NK-92 treated with Interleukin-12 subunit alpha and Interleukin-12 subunit beta, amount 100 ng/mL, for 24 hours (cell line): Measurements from ENCODE around the gene SPAG17.

Source experiments
- DNase-seq: peaks from one replicate; lab custom pipeline; 2025; lab: John Stamatoyannopoulos, UW

Gene SPAG17

DNA sequence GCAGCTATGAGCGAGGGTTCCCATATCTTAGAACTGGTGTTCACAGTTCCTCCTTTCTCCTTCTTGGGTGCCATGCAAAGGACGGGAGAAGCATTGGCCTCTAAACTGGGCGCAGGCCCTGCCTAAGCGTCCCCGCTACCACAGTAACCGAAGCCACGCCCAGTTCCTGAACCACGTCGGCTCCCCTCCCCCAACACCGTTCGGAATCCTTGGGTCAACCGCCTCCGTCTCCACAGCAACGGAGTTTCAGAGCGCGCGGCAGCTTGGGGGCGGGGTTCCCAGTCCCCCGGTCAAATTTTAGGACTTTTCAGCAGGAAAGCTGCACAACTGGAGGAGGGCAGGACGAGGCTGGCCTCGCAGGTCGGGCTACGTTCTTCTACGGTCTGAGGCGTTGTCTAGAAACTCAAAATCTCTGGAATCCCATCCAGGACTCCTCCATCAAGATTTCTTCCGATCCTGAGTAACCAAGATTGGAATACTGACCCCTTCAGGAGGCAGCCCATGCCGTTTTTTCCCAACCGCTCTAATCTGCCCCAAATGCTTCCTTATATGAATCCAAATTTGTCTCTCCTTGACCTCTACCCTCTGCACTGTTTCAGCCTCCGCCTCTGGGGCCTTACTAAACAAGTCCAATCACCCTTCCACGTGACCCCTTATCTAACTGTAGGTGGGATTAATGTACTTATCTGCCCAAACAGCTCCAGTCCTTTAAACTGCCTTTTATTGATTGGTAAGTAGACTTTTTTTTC, at the start of gene SPAG17:
TSS of gene SPAG17 (minus strand) at position 145 of the 749 bp plus-strand sequence. CDS start at position 74, 71 bp downstream.
- DNase-seq: no peak

DNA sequence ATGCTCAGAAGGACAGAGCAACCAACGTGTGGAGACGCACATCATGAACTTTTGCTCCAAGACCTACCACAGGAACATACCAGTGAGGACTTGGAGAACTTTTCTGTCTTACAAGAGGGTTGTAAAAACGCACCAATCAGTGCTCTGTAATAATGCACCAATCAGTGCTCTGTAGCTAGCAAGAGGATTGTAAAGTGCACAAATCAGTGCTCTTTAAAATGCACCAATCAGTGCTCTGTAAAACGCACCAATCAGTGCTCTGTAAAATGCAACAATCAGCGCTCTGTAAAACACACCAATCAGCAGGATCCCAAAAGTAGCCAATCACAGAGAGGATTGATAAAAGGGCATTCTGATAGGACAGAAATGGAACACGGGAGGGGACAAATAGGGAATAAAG, 40.4 kb upstream of the SPAG17 start:
- DNase-seq: no peak

DNA sequence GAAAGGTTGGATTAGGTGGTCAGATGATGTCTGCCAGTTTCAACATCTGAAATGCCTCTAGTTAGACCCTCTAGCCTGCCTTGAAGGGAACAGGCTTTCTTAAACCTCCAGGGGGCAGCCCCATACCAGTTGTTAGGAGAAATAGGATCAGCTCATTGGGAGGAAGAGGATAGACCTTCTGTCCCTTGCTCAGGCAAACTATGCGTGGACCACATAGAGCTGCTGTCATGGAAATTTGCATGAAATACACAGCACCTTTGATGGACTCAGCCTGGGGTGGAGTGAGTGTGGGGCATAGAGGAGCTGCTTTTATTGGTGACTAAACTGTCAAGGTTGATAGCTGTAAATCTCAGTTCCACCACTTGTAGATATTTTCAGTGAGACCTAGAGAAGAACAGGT, 38.4 kb upstream of the SPAG17 start:
- DNase-seq: no peak

DNA sequence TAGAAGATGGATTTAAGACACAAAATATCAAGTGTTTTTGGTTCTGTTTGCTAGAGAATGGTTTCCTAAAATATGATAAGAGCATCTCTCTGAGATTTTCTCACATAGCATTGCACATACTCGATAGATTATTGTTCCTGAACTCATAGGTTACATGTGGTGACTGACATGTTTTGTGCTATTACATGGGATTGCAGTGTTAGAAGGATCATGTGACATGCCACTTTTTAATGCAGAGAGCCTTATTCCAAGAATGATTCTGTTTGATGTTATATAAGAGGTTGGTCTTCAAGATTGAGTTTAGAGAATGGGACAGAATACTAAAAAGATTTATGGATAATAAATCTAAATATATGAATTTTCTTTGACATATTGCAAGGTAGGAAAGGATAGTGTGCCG, 34.4 kb upstream of the SPAG17 start:
- DNase-seq: no peak

DNA sequence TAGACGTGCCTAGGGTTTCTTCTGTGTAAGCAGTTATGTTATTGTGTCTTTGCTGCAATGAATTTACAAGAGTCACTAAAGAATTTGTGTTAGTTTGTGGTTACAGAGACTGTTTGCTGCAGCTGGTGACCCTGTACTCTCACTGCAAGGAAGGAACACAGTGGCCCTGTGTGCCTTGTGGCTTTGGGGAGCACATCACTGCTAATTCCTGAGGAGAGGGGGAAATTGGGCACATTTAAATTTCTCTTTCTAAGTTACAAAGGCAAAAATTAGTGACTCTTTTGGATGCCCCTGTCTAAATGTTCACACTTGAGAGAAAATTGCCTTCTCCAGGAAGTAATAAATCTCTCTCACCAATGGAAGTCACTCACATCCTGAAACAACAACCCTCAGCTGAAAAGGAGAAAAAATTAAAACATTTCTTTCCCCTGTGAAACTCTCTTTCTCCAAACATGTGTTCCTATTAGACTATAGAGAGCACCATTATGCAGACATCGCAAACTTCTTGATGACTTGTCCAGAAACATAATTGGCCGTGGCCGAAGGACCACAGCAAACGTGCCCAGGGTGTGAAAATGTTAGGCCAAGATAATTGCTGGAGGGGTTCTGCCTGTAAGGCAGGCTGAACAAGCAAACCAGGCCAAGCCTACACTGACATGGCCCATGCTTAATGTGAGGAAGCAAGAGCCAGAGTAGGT, 32.3 kb upstream of the SPAG17 start:
- DNase-seq: no peak

DNA sequence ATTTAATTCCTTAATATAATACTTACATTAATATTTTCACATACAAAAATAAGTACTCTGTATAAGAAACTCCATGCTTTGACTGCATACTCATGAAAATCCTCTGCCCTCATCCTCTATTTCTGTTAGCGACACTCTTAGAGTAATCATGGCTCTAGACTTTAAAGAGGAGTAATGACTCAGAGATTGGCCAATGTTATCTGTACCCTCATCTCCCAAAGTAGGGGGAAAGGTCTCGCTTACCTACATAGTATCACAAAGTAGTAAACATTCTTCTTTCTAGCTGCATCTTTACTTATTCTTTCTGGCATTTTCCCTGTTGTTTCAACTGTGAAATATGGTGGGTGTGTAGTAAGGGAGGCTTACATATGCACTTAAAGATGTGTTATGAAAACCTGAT, 29.8 kb upstream of the SPAG17 start:
- no peak for DNase-seq

DNA sequence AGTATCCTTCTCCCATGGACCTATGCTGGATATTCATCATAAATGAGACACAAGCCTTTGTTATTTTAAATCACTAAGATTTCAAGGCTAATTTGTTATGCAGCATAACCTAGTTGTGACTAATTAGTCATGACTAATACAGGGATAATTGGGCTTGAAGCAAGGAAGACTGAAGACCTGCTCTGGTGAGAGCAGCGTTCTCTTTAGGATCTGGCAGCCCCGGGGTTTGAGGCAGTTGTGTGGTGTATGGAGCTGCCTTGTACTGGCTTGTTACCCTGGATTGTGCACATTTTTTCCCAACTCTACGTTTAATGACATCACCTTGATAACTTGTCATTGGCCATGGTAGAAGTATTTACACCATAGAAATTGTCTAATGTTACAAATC, 25.7 kb upstream of the SPAG17 start:
- DNase-seq: no peak

DNA sequence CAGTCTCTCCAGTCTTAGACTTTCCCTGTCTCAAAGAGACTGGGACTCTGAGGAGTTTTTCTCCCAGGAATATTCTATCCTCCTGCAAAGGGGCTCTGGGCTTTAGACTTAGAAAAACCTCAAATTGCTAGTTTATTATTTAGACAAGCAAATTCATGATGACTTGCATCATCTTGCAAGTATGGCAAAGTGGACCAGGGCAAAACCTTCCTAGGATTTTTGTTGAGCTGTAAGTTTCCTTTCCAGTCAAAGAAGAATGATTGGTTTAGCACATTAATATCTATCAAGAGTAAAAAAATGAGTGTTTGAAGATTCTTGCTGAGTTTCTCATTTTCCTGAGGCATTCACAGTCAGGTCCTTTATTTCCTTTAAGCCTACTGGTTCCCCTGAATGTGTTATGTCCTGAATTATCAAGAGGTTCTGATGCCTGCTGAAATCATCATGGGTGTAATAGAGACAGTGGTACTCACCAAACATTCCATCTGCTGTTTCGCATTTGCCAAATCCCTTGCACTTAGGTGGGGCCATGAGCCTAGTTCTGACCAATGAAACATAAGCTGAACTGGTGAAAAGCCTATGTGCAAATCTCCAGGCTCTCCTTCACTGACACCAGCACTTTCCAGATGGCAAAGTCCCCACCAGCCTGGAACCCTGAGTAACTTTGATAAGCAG, 25.2 kb upstream of the SPAG17 start:
- no peak for DNase-seq

DNA sequence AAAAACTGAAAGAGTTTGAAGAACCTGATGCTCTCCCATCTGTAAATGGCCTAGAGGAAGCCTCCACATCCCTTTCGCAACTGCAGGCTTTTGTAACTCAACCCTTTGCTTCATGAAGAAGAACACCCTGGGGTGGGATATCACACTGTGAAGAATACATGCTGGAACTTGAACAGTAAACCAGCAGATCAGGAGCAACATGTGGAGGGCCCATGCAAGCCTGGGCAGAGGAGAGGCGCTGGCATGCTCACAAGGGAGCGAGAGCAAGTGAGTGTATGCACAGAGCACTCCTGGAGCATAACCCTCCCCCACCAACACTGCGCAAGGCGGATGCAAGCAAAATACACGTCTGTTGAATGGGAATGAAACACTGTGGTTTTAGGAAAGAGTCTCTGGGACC, 24.6 kb upstream of the SPAG17 start:
- no peak for DNase-seq

DNA sequence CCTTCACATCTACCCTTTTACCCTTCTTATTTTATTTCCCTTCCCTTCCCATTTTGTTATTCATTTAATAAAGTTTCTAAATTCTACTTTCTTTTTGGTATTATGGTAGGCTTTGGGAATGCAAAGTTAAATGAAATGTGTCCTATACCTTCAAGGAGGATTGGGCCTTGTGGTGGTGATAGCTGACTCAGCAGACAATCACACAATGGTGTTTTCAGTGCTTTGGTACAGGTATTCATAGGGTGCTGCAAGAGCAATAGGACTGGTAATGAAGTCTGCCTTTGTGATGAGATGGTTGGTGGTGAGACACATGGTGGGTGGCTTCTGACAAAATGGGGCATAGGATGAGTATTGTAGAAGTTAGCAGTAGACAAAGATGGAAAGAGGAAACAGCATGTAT, 21.9 kb upstream of the SPAG17 start:
- no peak for DNase-seq

DNA sequence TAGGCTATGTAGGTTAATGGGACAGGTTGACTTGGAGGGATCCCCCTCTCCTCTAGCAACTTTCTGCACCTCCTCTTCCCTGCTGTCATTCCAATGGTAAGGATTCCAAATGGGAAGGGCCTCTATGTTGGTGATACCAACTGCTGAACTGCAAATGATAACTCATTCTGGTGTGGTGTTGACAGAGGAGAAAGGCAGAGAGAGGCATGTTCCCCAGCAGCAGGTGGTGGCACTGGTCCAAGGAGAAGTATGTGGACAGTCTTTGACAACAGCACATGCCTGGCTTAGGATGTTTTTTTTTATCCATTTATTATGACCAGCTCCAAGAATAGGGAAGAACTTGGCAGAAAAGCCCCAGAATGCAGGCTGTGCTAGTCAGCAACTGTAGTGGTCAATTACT, 19.6 kb upstream of the SPAG17 start:
- no peak for DNase-seq

DNA sequence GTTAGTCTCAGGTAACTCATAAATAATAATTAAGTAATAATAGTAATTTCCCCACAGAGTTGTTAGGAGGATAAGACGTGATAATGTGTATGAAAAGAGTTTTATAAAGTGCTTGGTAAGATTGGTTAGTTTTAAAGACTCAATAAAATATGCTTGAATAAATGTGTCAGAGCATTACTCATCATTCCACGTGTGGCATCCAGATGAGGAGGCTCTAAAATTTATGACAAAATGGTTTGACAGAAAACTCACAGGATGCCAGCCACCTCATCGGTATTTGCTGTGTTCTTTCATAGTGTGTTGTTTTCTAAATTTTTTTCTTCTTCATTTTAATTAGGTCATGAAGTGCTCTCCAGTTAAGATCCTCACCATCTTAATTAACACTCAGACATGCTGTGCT, 19.1 kb upstream of the SPAG17 start:
- no peak for DNase-seq

DNA sequence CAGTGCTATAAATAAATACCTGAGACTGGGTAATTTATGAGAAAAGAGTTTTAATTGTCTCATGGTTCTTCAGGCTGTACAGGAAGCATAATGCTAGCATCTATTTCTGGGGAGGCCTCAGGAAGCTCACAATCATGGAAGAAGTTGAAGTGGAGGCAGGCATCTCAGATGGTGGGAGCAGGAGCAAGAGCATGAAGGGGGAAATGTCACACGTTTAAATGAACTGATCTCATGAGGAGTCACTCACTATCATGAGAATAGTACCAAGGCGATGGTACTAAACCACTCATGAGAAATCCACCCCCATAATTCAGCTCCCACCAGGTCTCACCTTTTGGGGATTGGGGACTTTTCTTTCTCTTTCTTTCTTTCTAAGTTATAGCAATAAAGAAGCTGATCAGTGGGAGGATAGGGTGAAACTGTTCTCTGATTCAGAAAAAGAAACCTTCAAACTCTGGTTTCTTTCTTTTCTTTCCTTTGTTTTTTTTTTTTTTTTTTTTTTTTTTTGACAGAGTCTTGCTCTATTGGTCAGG, 17.1 kb upstream of the SPAG17 start:
- no peak for DNase-seq

DNA sequence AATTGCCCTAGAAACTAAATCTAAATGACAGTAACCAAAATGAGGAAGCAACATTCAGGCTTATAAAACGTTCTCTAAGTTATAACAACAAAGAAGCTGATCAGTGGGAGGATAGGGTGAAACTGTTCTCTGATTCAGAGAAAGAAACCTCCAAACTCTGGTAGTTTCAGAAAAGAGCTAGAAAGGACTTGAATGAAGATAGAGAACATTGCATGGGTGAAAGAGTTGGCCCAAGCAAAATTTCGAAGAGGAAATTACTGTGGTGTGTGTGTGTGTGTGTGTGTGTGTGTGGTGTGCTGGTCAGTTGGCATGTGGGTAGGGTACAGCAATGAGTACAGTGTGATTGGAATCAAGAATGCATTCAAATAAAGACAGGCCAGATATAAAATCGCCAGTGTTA, 16.5 kb upstream of the SPAG17 start:
- no peak for DNase-seq

DNA sequence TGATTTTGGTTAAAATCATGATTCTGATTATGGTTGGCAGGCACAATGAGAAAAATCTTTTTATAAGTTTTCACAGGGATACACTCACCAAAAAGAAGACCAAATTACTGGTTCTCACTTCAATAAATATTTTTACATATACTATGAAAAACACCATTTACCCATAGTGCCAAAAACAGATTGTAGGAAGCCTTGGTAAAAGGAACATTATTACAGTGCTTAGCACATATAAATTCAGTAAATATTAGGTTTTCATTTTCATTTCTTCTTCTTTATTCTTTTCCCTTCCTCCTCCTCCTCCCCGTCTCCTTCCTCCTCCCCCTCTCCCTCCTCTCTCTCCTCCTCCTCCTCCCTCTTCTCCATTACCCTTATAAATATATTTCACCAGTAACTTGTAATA, 15.8 kb upstream of the SPAG17 start:
- no peak for DNase-seq

DNA sequence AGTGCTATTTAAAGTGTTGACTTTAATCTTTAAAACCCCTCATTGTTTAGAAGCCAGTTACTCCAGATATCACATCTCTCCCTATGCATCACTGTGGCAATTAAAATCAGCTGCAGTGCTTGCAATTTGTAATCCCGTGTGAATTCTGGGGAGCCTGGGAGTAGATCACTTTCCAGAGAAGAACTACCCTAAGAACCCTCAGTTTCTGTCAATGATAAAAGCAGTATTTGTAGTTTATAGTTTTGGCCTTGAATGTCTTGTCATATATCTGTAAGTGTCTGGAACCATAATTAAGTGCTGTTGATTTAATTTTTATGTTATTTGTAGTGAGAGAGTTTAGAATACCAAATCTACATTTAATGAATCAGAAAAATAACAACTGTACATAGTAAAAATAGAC, 5.5 kb upstream of the SPAG17 start:
- no peak for DNase-seq

DNA sequence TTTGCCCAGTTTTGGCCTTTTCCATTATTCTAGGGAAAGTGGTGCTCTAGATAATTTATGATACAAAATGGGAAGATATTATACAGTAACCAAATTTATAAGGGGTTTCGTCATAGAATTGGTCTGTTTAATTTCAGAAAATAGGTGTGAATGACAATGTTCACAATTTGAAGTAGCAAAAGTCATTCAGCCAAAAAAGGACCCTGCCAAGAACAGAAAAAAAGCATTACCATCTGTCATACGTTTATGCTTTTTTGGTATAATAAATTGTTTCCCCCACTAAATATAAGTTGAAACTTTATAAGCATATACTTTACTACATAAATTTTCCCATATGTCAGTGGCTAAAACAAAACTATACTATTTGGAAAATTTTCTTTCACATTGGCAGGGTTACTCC, 4.5 kb upstream of the SPAG17 start:
- no peak for DNase-seq

DNA sequence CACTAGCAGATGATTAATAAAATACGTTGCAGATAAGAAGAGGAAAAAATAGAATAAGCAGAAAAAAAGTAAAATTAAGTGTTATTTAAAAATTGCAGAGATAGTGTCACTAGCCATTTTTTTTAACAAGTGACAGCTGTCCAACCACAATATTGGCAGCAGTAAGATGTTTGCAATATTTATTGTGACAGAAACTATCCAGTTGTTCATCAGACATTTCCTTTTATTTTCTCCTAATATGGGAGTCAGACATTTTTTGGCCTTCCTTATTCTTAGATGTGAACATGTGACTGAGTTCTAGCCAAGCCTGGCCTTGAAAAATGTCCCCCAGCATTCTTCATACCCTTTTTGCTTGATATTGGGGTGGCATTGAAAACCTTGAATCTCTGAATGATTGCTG, 3.4 kb upstream of the SPAG17 start:
- DNase-seq: no peak

DNA sequence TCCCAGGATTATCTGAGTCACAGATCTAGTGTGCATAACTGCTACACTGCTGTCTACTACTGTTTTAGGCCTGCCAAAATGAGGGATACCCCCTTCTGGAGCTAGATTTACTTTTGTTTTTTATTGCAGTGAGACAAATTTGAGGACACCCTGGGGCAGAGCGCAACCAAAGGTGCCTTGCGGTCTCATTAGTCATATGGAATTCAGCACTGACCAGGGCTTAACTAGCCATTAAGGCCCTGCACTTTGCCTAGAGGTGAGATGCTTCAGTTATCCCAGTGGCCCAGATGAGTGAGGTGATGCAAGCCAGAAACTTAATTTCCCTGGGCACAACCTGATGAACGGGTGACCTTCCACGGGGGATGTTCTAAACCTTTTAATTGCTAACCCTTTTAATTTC, 998 bp upstream of the SPAG17 start:
- DNase-seq: no peak

DNA sequence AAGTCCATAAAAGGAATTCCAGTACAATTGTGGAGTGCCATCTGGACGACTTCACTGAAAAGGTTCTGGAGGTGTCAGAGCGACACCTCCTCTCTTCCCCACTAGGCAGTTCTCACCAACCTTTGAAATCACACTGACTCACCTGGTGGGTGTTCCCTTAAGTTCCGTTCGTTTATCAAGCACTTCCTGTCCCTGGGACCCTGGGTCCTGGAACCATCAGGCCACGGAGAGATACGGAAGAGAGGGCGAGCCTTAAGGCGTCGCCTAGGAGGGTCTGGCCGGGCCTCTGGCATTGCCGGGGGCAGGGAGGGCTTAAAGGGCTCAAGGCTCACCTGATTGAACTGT, 317 bp downstream of the SPAG17 start:
- DNase-seq: no peak

DNA sequence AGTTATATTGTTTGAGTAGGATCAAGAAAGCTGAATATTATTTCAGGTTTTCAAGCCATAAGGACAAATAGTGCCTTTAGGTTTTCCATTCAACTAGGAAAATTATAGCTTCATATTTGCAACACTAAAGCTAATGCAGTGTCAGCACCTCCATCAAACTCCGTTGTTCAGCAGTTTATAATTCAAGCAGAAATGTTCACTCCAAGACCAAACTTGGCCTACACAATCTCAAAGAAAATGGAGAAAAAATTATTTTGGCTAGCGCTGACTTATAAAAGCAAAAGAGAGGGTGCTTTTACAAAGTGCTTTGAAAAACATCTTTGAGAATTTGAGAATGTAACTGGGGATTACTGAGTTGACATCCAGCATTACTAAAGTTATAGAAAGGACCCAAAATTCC, 1.4 kb downstream of the SPAG17 start:
- no peak for DNase-seq

DNA sequence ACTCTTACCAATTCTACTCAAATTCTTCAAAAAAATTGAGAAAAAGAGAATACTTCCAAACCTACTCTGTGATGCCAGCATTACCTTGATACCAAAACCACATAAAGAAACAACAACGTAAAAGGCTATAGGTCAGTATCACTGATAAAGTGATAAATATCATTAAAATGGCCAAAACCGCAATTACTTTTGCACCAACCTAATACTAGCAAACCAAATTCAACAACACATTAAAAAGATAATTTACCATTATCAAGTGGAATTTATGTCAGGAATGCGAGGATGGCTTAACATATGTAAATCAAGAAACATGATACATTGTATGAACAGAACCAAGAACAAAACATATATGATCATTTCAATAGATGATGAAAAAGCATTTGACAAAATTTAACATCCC, 7.0 kb downstream of the SPAG17 start:
- no peak for DNase-seq

DNA sequence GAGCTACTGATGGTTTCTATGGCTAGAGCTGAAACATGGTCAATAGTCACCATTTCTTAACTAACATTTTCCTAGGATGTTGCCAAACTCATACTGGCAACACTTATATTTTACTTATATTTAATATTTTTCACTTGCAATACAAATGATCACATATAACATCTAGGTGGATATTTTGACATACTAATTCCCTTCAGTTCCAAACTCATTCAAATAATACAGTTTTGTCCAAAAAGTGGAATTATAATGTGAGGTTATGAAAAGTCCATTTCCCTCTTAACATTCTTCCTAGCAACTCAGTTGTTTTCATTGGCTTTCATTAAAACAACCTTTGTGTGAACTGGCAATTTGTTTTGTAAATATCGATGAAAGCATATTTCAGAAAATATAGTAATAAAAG, 16.0 kb downstream of the SPAG17 start:
- no peak for DNase-seq
